D341Med (cell line): ENCODE measurements around the gene ADGRB2.
A peak's percentile ranks its signal among the peaks of the same experiment; 100 is the strongest.

ENCODE experiments used
- DNase-seq: peaks from one replicate; pipeline ENCODE4 v3.0.0; 2012; ENCODE audit warnings: low spot score

Gene ADGRB2

DNA sequence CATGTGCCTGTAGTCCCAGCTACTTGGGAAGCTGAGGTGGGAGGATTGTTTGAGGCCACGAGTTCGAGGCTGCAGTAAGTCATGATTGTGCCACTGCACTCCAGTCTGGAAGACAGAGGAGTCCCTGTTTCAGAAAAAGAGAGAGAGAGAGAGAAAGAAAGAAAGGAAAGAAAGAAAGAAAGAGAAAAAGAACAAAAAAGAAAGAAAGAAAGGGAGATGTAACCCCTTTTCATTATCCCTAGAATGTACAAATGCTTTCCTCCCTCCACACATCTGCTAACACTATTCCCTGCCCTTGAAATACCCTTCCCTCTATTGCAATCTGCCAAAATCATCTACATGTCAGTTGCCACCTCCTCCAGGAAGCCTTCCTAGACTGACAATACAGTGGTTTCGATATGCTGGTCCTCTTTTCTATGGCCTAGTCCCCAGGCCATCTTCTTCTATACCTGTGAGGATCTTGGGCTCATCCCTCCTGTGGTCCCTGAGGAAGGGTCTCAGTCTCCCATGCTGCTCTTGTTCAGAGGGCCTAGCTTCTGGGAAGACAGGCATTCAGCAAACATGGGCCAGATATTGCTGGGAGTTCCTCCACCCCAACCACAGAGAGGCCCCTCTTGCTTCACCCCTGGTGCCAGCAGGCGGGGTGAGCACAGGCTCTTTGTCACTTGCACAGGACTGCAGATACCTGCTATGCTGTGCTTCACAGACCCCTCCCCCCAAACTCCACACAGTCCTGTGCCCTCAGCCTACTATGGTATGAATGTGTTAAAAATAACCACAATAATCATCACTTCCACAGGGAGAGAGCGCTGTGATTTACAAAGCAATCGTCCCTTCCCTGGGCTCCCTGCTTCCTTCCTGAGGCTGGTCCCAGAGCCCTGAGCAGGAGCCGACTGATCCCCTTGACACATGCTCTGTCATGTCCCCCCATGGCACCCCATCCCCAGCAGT, 14.1 kb downstream of the ADGRB2 start:
- DNase-seq: no peak

DNA sequence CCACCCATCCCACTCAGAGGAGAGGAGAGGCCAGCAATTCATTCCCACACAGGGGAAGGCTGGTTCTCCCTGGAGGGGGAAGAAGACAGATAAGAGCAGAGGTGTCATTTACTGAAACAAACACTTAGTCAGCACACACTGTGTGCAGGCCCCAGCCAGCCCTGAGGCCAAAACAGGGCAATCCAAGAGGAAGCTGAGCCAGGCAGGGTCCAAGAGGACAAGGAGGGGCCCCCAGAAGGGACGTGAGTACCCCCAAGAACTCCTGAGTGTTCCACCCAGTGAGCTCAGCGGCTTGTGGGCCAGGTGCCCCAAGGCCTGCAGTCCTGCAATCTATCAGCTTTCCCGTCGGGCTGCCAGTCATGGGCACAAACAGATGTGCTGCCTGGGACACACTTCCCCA, 15.8 kb downstream of the ADGRB2 start:
- no peak for DNase-seq

DNA sequence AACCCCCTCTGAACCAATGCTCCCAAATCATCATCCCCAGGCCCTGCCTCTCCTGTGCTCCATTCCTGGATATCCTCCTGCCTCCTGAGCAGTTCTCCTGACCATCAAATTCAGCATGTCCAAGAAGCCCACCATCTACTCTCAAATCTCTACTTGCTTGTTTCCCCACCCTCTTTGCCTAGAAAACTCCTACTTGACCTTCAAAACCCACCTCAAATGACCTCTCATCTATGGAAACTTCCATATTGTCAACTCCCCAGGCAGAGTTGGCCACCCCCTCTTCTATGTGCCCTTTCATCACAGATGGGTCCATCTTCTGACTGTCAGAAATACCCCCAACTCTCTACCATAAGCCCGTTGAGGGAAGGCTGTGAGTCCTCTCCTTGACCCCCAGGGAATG, 16.8 kb downstream of the ADGRB2 start:
- no peak for DNase-seq

GRCh38 chr1:31746687-31747086, 17.5 kb downstream of the ADGRB2 start:
- DNase-seq: no peak

GRCh38 chr1:31745946-31746670, 18.0 kb downstream of the ADGRB2 start:
- DNase-seq: peak; percentile 50

DNA sequence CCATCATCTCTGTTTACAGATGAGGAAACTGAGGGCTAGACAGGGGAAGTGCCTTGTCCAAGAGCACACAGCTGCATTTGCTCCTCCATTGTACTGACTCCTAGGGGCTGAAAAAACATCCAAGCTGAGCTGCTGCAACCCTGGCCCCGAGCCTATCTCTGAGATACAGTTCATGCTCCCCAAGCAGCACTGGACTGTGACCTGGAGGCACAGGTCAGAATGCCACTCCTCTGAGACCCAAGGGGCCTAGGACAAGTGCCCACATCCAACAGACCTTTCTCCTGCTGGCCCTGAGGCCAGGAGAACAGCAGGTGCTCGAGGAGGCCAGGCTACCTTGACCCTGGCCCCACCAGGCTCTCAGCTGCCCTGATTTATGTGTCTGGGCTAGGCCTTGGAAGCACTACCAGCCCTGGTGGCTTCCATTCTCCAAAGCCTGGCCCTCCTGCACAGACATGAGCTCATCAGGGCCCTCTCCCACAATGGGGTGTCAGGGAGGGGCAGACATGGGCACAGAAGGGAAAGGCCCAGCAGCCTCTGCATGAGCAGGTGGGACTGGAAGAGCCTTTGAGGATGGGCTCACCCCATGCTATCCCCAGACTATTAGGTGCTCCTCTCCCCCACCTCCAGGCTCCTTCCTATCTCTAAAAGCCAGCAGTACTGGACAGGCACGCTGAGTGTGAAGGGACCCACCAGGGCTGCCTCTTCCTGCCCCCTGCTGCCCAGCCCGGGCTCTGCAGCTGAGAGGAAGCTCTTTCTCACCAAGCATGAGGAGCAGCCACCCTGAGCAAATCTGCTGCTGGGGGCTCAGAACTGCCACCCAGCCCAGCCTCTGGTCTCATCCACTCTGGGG, 18.8 kb downstream of the ADGRB2 start:
- peak; percentile 86 for DNase-seq

- no peak for DNase-seq
Observed at GRCh38 chr1:31744165-31744888, 19.8 kb downstream of the ADGRB2 start.

GRCh38 chr1:31742462-31743212, 21.5 kb downstream of the ADGRB2 start:
- no peak for DNase-seq

DNA sequence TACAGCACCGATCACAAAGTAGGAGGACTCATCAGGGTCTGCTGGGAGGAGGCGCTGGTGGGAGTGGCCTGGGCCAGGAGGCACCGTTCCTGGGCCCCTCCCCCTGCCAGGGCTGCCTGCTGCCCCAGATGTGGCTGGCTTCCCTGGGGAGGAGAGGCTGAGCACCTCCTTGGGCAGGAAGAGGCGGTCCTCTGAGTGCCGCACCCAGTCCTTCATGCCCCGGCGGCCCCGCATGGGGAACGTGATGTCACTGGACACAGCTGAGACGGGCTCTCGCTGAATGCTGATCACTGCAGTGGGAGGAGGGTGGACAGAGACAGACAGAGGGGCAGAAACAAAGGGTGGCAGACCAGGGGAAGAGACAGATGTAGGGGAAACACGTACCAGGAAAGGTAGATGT, 24.8 kb downstream of the ADGRB2 start:
- DNase-seq: no peak

DNA sequence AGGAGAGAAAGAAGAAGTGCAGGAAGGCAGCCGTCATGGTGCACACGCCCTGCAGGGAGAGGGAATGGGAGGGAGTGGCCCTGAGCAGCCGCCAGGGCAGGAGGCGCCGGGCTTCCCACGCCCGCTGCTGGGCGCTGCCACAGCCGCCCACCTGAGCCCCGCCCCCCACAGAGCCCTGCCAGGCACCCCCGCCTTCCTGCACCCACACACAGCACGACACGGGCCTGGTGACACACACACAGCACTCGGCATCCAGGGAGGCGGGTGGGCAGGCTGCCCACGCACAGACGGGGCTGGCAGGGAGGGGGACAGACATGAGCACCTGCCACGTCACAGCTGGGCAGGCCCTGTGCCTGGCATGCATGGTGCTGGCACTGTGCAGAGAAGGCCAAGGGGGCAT, 27.5 kb downstream of the ADGRB2 start:
- DNase-seq: no peak

- DNase-seq: no peak
Observed at GRCh38 chr1:31735571-31735970, 28.6 kb downstream of the ADGRB2 start.

DNA sequence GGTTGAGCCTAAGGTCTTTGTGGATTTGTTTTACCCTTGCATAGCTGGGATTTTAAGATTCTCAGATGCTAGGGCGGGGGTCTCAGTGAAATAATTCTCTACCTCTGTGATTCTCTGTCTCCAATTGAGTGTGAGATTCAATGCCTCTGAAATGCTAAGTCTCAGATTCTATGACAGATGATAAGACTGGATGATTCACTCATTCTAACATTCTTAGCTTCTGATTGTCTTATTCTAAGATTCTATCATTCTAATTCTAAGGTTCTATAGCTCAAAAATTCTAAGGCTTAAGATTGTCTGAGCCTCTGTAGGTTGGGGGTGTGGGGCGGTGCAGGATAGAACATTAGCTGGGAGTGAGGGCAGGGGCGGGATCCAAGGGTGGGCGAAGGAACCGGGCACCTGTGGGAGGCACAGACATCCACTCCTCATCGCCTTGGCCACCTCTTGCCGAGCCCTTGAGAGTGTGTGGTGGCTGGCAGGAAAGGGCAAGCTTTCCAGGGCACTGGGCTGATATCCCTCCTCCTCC, 29.5 kb downstream of the ADGRB2 start:
- DNase-seq: no peak

GRCh38 chr1:31733389-31734219, 30.5 kb downstream of the ADGRB2 start:
- DNase-seq: no peak

- DNase-seq: no peak
Observed at GRCh38 chr1:31732751-31733289, 31.3 kb downstream of the ADGRB2 start.

GRCh38 chr1:31732343-31732742, 31.8 kb downstream of the ADGRB2 start:
- DNase-seq: no peak

DNA sequence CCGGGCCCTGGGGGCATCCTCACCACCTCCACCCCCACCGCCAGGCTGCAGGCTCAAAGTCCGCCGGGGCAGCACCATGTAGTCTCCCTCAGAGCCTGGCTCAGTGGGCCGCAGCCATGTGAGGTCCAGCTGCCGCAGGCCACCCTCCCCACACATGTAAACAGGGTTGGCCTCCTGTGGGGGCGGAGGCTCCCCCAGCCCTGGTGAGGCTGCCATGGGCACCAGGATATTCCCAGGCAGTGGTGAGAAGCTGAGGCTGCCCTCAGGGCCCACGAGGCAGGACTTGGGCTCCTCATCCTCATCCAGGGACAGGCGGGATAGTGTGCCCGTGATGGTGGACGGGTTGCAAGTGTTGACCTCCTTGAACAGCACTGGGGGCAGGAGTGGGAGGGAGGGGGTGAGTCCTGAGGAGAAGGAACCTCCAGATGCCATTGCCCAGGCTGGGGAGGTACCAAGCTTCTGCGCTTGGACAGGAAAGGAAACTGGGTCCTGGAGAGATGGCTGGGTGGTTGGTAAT, 33.0 kb downstream of the ADGRB2 start:
- DNase-seq: no peak

DNA sequence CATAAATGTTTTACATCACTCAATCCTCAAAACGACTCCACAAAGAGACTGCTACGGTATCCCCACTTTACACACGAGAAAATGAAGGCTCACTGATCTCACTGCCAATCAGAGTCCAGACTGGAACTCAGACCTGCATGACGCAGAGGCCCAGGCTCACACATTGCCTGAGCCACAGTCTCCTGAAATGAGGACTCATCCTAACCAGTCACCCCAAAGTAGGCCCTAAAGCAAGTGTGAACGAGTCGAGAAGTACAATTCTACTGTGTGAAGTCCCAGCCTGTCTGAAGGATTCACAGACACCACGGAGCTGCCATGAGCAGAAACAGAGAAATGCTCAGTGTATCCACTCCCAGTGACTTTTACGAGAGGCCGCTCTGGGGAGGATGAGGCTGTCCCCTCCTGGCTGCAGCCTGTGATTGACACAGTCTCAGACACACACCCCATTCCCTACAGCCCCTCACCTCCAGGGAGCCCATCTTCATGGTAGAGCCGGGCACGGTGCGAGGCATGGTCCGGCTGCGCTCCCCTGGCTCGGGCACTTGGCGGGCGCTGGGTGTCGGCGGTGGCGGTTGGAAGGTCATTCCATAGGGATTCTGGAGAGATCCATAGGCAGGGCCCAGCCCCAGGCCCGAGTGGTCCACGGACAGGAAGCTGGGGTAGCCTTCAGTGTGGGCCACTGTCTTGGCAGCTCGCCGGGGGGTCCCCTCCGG, 33.6 kb downstream of the ADGRB2 start:
- no peak for DNase-seq

DNA sequence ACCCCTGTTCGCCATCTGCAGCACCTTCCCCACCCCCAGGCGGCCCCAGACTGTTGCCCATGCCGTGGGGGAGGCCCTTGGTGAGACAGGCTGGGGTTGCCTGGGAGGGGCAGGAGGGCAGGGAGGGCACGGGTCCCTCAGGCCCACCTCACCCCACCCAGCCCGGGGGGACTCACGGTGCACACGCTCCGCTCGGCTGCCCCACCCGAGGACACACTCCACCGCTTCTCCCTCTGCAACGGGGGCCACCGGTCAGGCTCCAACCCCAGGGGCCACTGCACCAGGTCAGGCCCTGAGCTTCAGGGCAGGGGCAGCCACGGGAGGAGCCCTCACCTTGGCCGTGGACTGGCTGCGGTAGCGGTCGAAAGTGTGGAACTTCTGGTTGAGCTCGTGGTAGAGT, 36.3 kb downstream of the ADGRB2 start:
- DNase-seq: no peak

GRCh38 chr1:31727195-31727594, 36.9 kb downstream of the ADGRB2 start:
- DNase-seq: no peak
